H1 (cell line): ENCODE results near the gene MNS1. TPM values are rescaled to one million over a fixed set of nuclear protein-coding genes. Genes with fewer than 3 reads are reported as not detected.
"Not testable (repeated sequence)": the region's sequence is repeated elsewhere in the genome, so short reads cannot be mapped to it uniquely, and the experiment has no call there.

Experiments used
- CTCF ChIA-PET: fragments of 300-600 bp; sonication (Branson Sonifier 250); formaldehyde crosslinking; loops from one replicate; lab custom pipeline; 2021; ENCODE audit not compliant: partially characterized antibody; lab: Charles Lee
- POLR2A ChIA-PET: fragments of 300-600 bp; sonication (Branson Sonifier 250); formaldehyde crosslinking; loops from one replicate; lab custom pipeline; 2021; ENCODE audit warnings: inconsistent platforms; ENCODE audit not compliant: partially characterized antibody; lab: Charles Lee
- DNase-seq, 2 experiments: peaks; one replicate each; pipeline versions ENCODE4 v3.0.0 to v3.0.0-alpha.2; 2010 to 2022; ENCODE audit warnings: low spot score in 2 of 2, low read depth in 1 of 2, mixed read lengths in 1 of 2
- FAIRE-seq: peaks from 2 replicates; lab custom pipeline; 2011; peaks lifted over from hg19 to GRCh38; lab: Jason Lieb, UNC
- H2AFZ ChIP-seq: 2 replicates; pipeline ENCODE4 v1.8.1; 2012; ENCODE audit warnings: low read length, inconsistent platforms
- H2AK5ac ChIP-seq: 2 replicates; pipeline ENCODE4 v1.6.1; 2013; ENCODE audit warnings: low read depth, low read length
- H2BK120ac ChIP-seq: replicated peaks from 2 replicates; pipeline ENCODE3; 2013; ENCODE audit warnings: low read depth, low read length, inconsistent platforms
- H2BK12ac ChIP-seq: 2 replicates; pipeline ENCODE4 v1.6.1; 2013; ENCODE audit warnings: low read depth, low read length
- H2BK15ac ChIP-seq: 2 replicates; pipeline ENCODE4 v1.6.1; 2013; ENCODE audit warnings: low read length
- H2BK20ac ChIP-seq: 2 replicates; pipeline ENCODE4 v1.6.1; 2013; ENCODE audit warnings: low read length
- H2BK5ac ChIP-seq: 2 replicates; pipeline ENCODE4 v1.6.1; 2013; ENCODE audit warnings: low read depth, low read length
- H3K14ac ChIP-seq: 2 replicates; pipeline ENCODE4 v1.6.1; 2013; ENCODE audit warnings: inconsistent platforms; ENCODE audit not compliant: insufficient read length
- H3K18ac ChIP-seq: 2 replicates; pipeline ENCODE4 v1.6.1; 2013; ENCODE audit warnings: low read length; ENCODE audit errors: extremely low read depth
- H3K23ac ChIP-seq: 2 replicates; pipeline ENCODE4 v1.6.1; 2013; ENCODE audit warnings: inconsistent platforms; ENCODE audit not compliant: insufficient read length
- H3K23me2 ChIP-seq: 2 replicates; pipeline ENCODE4 v1.6.1; 2013; ENCODE audit warnings: low read depth, low read length
- H3K27ac ChIP-seq: 2 replicates; pipeline ENCODE4 v1.6.1; 2011; ENCODE audit warnings: low read depth, low read length, inconsistent platforms
- H3K27me3 ChIP-seq, 4 experiments: replicated peaks in 1 of 4; 1 replicate in 1 of 4; 2 replicates in 3 of 4; pipeline versions ENCODE4 v1.6.1 to v1.8.1; 2011 to 2013; ENCODE audit warnings: low read length in 3 of 4, mild to moderate bottlenecking in 3 of 4, inconsistent platforms in 2 of 4, mixed read lengths in 2 of 4, moderate library complexity in 1 of 4; ENCODE audit not compliant: control insufficient read depth in 3 of 4, insufficient read depth in 3 of 4; ENCODE audit errors: extremely low read depth in 1 of 4
- H3K36me3 ChIP-seq, 4 experiments: 2 replicates each; pipeline versions ENCODE4 v1.6.1 to v1.8.1; 2011 to 2013; ENCODE audit warnings: mild to moderate bottlenecking in 4 of 4, low read length in 3 of 4, moderate library complexity in 2 of 4, control low read depth in 1 of 4, inconsistent platforms in 1 of 4; ENCODE audit not compliant: insufficient read depth in 4 of 4, control insufficient read depth in 2 of 4
- H3K4ac ChIP-seq: replicated peaks from 2 replicates; pipeline ENCODE3; 2013; ENCODE audit warnings: low read length, low read depth, mixed read lengths, inconsistent platforms; ENCODE audit not compliant: insufficient read length
- H3K4me1 ChIP-seq, 4 experiments: replicated peaks in 1 of 4; 1 replicate in 1 of 4; 2 replicates in 3 of 4; pipeline versions ENCODE4 v1.6.1 to v1.8.1; 2011 to 2013; ENCODE audit warnings: low read length in 3 of 4, inconsistent platforms in 2 of 4, mixed read lengths in 1 of 4; ENCODE audit not compliant: insufficient read depth in 4 of 4, control insufficient read depth in 3 of 4
- H3K4me2 ChIP-seq, 2 experiments: 2 replicates each; pipeline versions ENCODE4 v1.6.1 to v1.8.1; 2011 to 2013; ENCODE audit warnings: low read depth in 2 of 2, low read length in 2 of 2, control low read depth in 1 of 2, inconsistent platforms in 1 of 2, mild to moderate bottlenecking in 1 of 2; ENCODE audit not compliant: insufficient read depth in 1 of 2
- H3K4me3 ChIP-seq, 4 experiments: fragments of 200-600, 300-600 bp in 1 of 4; sonication (generic), shearing (Covaris generic), sonication (Bioruptor Twin) in 1 of 4; 2 replicates each; pipeline versions ENCODE4 v1.5.1 to v1.8.1; 2011 to 2016; ENCODE audit warnings: low read length in 4 of 4, low read depth in 3 of 4, control low read depth in 2 of 4, inconsistent platforms in 2 of 4, mild to moderate bottlenecking in 2 of 4, mixed read lengths in 1 of 4, moderate library complexity in 1 of 4; ENCODE audit not compliant: insufficient read depth in 2 of 4; ENCODE audit errors: extremely low read depth in 1 of 4
- H3K56ac ChIP-seq: replicated peaks from 2 replicates; pipeline ENCODE3; 2013; ENCODE audit warnings: low read depth, mild to moderate bottlenecking, mixed read lengths, low read length, inconsistent platforms; ENCODE audit not compliant: insufficient read length
- H3K79me1 ChIP-seq: 2 replicates; pipeline ENCODE4 v1.6.1; 2013; ENCODE audit warnings: low read depth, low read length, control low read depth
- H3K79me2 ChIP-seq, 2 experiments: 2 replicates each; pipeline versions ENCODE4 v1.6.1 to v1.8.1; 2012 to 2013; ENCODE audit warnings: low read length in 2 of 2, mild to moderate bottlenecking in 2 of 2, inconsistent platforms in 1 of 2; ENCODE audit not compliant: insufficient read depth in 2 of 2, control insufficient read depth in 1 of 2
- H3K9ac ChIP-seq, 4 experiments: replicated peaks in 1 of 4; 1 replicate in 1 of 4; 2 replicates in 3 of 4; pipeline versions ENCODE4 v1.6.1 to v1.8.1; 2011 to 2013; ENCODE audit warnings: low read depth in 3 of 4, low read length in 3 of 4, control low read depth in 2 of 4, mild to moderate bottlenecking in 2 of 4, moderate library complexity in 2 of 4, inconsistent platforms in 1 of 4; ENCODE audit errors: extremely low read depth in 1 of 4
- H3K9me3 ChIP-seq, 2 experiments: 2 replicates each; pipeline versions ENCODE4 v1.6.1 to v1.8.1; 2012 to 2013; ENCODE audit warnings: mild to moderate bottlenecking in 2 of 2, moderate library complexity in 2 of 2, control low read depth in 1 of 2, inconsistent platforms in 1 of 2, low read depth in 1 of 2, low read length in 1 of 2, mixed read lengths in 1 of 2; ENCODE audit not compliant: insufficient read depth in 2 of 2
- H4K20me1 ChIP-seq, 2 experiments: replicated peaks in 1 of 2; 2 replicates each; pipeline versions ENCODE3 to v1.8.1; 2011 to 2013; ENCODE audit warnings: inconsistent platforms in 2 of 2, low read length in 2 of 2, mild to moderate bottlenecking in 1 of 2; ENCODE audit not compliant: insufficient read depth in 2 of 2, control insufficient read depth in 1 of 2
- H4K5ac ChIP-seq: 2 replicates; pipeline ENCODE4 v1.6.1; 2013; ENCODE audit warnings: low read length, low read depth, mixed read lengths, inconsistent platforms; ENCODE audit not compliant: insufficient read length
- H4K8ac ChIP-seq: 2 replicates; pipeline ENCODE4 v1.8.0; 2013; ENCODE audit warnings: mild to moderate bottlenecking, moderate library complexity, low read length, inconsistent platforms; ENCODE audit not compliant: insufficient read depth; ENCODE audit errors: extremely low read depth
- H4K91ac ChIP-seq: replicated peaks from 2 replicates; pipeline ENCODE3; 2013; ENCODE audit warnings: low read length, mixed read lengths, inconsistent platforms; ENCODE audit not compliant: insufficient read length
- BRCA1 ChIP-seq: IDR thresholded peaks from 2 replicates; pipeline ENCODE4 v1.6.1; 2012; ENCODE audit warnings: low read depth, low read length, improper control_type of control experiment
- GTF2F1 ChIP-seq: IDR thresholded peaks from 2 replicates; pipeline ENCODE4 v1.6.1; 2012; ENCODE audit warnings: low read depth, low read length, improper control_type of control experiment, borderline replicate concordance
- SIX5 ChIP-seq: IDR thresholded peaks from 2 replicates; pipeline ENCODE4 v1.6.1; 2011; ENCODE audit warnings: mild to moderate bottlenecking, low read depth, low read length
- WGBS, 2 experiments: shearing (Covaris generic) in 1 of 2; methylation state at CpG; one replicate each; pipeline versions ENCODE4 v1.1.6 to v1.1.7; 2013 to 2015; ENCODE audit warnings: low lambda C conversion rate in 2 of 2, mixed read lengths in 2 of 2, inconsistent platforms in 1 of 2, low coverage in 1 of 2, missing lambda C conversion rate in 1 of 2; ENCODE audit not compliant: insufficient replicate concordance in 2 of 2, insufficient coverage in 1 of 2, insufficient read length in 1 of 2; ENCODE audit errors: extremely low coverage in 1 of 2, missing lambda C conversion rate in 1 of 2; 5-methylcytosine and 5-hydroxymethylcytosine counted together
- polyA plus RNA-seq, 7 experiments: library from polyadenylated mRNA; depleted of rRNA in 3 of 7; stranded (reverse) in 5 of 7; unstranded in 2 of 7; fragments of >200 nt in 5 of 7; fragments of 200-250 nt in 2 of 7; gene quantifications; 1 replicate in 5 of 7; 2 replicates in 1 of 7; 4 replicates in 1 of 7; pipeline versions ENCODE4 v1.2.1 to v1.2.3, GENCODE V29; 2011 to 2013; ENCODE audit warnings: missing spikeins in 2 of 7, mixed read lengths in 2 of 7
- total RNA-seq: library from RNA; stranded (reverse); fragmentation: NEBNext Ultra II Directional; extraction: Animal tissue kit (Norgen Biotek cat#: 25700); gene quantifications from 2 replicates; pipeline ENCODE4 v1.2.1, GENCODE V29; 2021

MNS1 gene
- total and polyA plus RNA-seq, 2 of the 8 experiments (the other 6 are each of a cell fraction or from before 2014, with no cell fraction given), result 0.57 TPM; not detected in 1

- Histone ChIP-seq H2BK120ac (no peak overlapping the region), H3K4me1 (no peaks in the 10 kb centered on the region), H3K23ac (no peak overlapping the region), H3K18ac (no peak overlapping the region), H2BK5ac (no peak overlapping the region), H3K14ac (no peak overlapping the region), H3K4ac (no peak overlapping the region), H4K20me1 (no peaks in the 10 kb centered on the region), H2BK15ac (no peak overlapping the region), H2BK20ac (no peak overlapping the region), H2AFZ (no peak overlapping the region), H3K27me3 (no peaks in the 10 kb centered on the region), H3K79me2 (no peaks in the 10 kb centered on the region), H3K9me3 (no peaks in the 10 kb centered on the region), H3K4me3 (no peak overlapping the region), H3K9ac (no peak overlapping the region), H3K27ac (no peak overlapping the region), H3K56ac (no peak overlapping the region), H3K36me3 (peaks cover 0 to 3% (median 0%) of the 10 kb centered on the region in 4 experiments; a peak in 1 of 8 replicates), H3K4me2 (no peak overlapping the region), H4K8ac (no peak overlapping the region), H3K23me2 (no peaks in the 10 kb centered on the region), H4K91ac (no peak overlapping the region), H2AK5ac (no peak overlapping the region), H2BK12ac (no peak overlapping the region), H3K79me1 (no peaks in the 10 kb centered on the region), H4K5ac (no peak overlapping the region)
- FAIRE-seq (no peak), DNase-seq (no peak)
- ChIA-PET POLR2A (no interaction called here), CTCF (interaction anchor here (0.6 to 1.7 kb wide), 2 partner anchors 19 to 430 kb away, joined by 3 to 6 read pairs; no protein-coding TSS in a partner anchor)
- no peak for TF ChIP-seq GTF2F1
- no peak for TF ChIP-seq SIX5
- no peak for TF ChIP-seq BRCA1
Observed at GRCh38 chr15:56410721-56411120, 54.2 kb downstream of the MNS1 start.

DNA sequence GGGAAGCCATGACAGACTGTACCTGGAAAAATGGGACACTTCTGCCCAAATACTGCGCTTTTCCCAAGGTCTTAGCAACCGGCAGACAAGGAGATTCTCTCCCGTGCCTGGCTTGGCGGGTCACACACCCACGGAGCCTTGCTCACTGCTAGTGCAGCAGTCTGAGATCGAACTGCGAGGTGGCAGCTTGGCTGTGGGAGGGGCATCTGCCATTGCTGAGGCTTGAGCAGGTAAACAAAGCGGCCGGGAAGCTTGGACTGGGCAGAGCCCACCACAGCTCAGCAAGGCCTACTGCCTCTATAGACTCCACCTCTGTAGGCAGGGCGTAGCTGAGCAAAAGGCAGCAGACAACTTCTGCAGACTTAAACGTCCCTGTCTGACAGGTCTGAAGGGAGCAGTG is 65.7 kb downstream of the MNS1 start:
- H2BK12ac ChIP-seq, H3K27ac ChIP-seq, H3K4me1 ChIP-seq, H3K4me2 ChIP-seq, H3K4me3 ChIP-seq, H3K9ac ChIP-seq, H4K20me1 ChIP-seq, H4K8ac ChIP-seq, H4K5ac ChIP-seq, H3K27me3 ChIP-seq, H2AFZ ChIP-seq, POLR2A ChIA-PET, H3K36me3 ChIP-seq, H4K91ac ChIP-seq, H3K18ac ChIP-seq, H3K23ac ChIP-seq, H3K23me2 ChIP-seq, H3K4ac ChIP-seq, H2BK15ac ChIP-seq, H3K14ac ChIP-seq, H2BK5ac ChIP-seq, H2BK120ac ChIP-seq, H3K56ac ChIP-seq, DNase-seq, H2AK5ac ChIP-seq, H3K79me2 ChIP-seq, H3K79me1 ChIP-seq, FAIRE-seq, H3K9me3 ChIP-seq, H2BK20ac ChIP-seq: not testable (repeated sequence)
- WGBS, 2 experiments, result 97% methylated on average over 11 of the region's 11 CpGs; no CpG with 5 or more reads in 1 of the 2 experiments
- CTCF ChIA-PET, result interaction anchor here (1.2 kb wide), 1 partner anchor 19 kb away, joined by 3 read pairs; no protein-coding TSS in a partner anchor
